ENCODE measurements around the gene CEMIP.

Gene CEMIP

DNA sequence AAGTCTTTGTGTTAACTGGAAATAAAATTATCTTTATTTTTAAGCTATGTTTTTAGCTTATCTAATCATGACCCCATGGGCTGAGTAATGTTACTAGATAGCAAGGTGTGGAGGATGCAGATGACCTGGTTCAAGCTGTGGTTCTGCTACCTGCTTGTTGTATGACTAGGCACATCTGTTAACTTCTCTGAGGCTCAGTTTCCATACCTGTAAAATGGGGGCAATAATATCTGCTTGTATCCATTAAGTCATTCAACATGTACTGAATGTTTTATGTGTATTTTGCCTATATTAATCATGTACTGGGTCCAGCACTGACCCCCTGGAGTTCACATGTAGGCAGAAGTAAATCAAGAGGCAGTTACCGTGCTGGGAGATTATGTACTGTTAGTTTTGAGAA, 51.5 kb downstream of the CEMIP start:
- peak overlapping the region; percentile 79 for H3K27ac ChIP-seq
- peaks cover 100% of the 10 kb centered on the region for H3K4me1 ChIP-seq
- no peaks in the 10 kb centered on the region for H4K20me1 ChIP-seq
- H3K4me2 ChIP-seq: peak overlapping the region; percentile 75
- H3K36me3 ChIP-seq: no peaks in the 10 kb centered on the region
- no peaks in the 10 kb centered on the region for H3K9me3 ChIP-seq
- H3K4me3 ChIP-seq: no peak overlapping the region
- no peaks in the 10 kb centered on the region for H3K27me3 ChIP-seq
- no peak for TF ChIP-seq Cebpa-rat (IDR thresholded peaks at IDR 0.05)
- H3K9ac ChIP-seq: no peak overlapping the region

DNA sequence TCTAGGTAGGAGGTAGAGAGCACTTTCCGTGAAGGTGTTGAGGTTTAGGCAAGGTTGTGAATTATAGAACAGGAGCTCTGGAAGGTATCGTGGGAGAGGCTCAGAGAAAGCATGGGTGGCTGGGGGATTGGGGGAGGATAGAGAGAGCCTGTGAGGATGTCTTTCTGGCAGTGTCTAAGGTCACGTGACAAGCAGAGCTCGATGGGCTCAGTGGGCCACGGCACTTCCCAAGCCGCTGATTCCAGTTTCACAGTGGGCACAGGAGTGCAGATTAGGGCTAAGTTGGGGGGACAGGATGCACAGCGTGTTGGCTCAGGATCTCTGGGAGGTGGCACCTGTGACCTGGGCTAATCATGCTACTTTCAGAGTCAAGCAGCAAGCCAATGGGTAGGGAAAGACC, 52.0 kb downstream of the CEMIP start:
- TF ChIP-seq Cebpa-rat (IDR thresholded peaks at IDR 0.05): no peak
- Histone ChIP-seq H3K4me1 (peaks cover 100% of the 10 kb centered on the region), H3K36me3 (no peaks in the 10 kb centered on the region), H4K20me1 (no peaks in the 10 kb centered on the region), H3K27ac (peak overlapping the region; percentile 79), H3K9ac (no peak overlapping the region), H3K9me3 (no peaks in the 10 kb centered on the region), H3K4me3 (no peak overlapping the region), H3K27me3 (no peaks in the 10 kb centered on the region), H3K4me2 (peak overlapping the region; percentile 75)

DNA sequence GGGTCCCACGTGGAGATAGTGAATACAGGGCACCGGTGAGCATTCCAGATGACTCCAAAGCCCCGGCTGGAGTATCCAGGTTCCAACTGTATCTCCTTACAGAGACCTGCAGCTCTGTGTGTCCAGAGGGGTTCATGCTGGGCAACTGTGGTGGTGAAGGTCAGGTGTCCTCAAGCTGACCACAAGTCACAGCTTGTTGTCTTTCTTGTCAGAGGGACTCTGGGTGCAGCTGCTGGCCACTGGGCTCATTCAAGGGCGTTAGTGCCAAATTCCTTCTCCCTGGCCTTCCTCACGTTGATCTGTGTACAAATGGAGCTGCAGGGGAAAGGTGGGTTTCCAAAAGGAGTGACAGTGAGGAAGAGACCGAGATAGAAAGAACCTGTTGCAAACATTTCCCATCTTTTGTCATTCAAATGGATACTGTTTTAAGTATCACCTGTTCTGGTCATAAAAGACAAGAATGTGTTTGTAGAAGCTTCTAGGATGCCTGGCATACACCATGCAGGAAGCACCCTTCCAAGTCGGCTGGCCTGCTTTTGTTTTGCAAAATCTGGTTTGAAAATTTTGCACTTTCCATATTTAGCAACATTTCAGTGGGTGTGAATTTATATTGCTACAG, 52.5 kb downstream of the CEMIP start:
- Histone ChIP-seq H3K4me1 (peaks cover 100% of the 10 kb centered on the region), H4K20me1 (no peaks in the 10 kb centered on the region), H3K27ac (peak overlapping the region; percentile 79), H3K4me3 (no peak overlapping the region), H3K27me3 (no peaks in the 10 kb centered on the region), H3K9me3 (no peaks in the 10 kb centered on the region), H3K36me3 (no peaks in the 10 kb centered on the region), H3K4me2 (peak overlapping the region; percentile 75), H3K9ac (no peak overlapping the region)
- TF ChIP-seq Cebpa-rat (IDR thresholded peaks at IDR 0.05): no peak

DNA sequence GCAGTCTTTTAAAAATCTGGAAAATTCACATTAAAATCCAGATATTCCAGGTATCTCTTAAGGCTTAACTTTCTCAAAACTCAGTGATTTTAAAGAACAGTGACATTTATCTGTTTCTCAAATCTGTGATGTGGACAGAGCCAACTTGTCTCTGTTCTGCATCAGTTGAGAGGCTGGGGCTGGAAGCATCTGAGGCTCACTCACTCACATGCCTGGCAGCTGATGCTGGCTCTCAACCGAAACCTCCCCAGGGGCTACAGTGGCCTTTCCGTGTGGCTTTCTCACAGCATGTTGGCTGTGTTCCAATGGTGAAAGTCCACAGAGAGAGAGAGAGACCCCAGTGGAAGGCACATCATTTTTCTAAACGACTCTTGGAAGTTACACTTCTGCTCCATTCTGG, 53.5 kb downstream of the CEMIP start:
- Histone ChIP-seq H3K27me3 (no peaks in the 10 kb centered on the region), H3K9ac (no peak overlapping the region), H3K4me2 (peak overlapping the region; percentile 75), H3K36me3 (no peaks in the 10 kb centered on the region), H4K20me1 (no peaks in the 10 kb centered on the region), H3K4me1 (peaks cover 100% of the 10 kb centered on the region), H3K9me3 (no peaks in the 10 kb centered on the region), H3K27ac (peak overlapping the region; percentile 79), H3K4me3 (no peak overlapping the region)
- no peak for TF ChIP-seq Cebpa-rat (IDR thresholded peaks at IDR 0.05)

DNA sequence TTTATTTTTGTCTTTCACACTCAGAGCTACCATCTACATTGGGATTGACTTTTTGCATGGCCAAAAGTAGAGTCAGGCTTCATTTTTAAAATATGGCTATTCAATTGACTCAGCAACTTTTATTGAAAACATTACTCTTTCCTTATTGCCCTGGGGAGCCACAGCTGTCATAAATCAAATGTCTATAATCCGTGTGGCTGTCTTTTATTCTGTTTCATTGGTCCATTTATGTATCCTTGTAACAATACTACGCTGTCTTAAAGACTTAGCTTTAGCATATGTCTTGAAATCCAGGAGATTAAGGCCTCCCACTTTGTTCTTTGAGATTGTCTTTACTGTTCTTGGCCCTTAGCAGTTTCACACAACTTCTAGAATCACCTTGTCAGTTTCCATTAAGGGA, 55.2 kb downstream of the CEMIP start:
- H4K20me1 ChIP-seq: no peaks in the 10 kb centered on the region
- peaks cover 99% of the 10 kb centered on the region for H3K4me1 ChIP-seq
- H3K9me3 ChIP-seq: no peaks in the 10 kb centered on the region
- no peaks in the 10 kb centered on the region for H3K36me3 ChIP-seq
- H3K4me3 ChIP-seq: no peak overlapping the region
- no peaks in the 10 kb centered on the region for H3K27me3 ChIP-seq
- TF ChIP-seq Cebpa-rat (IDR thresholded peaks at IDR 0.05): no peak
- H3K9ac ChIP-seq: no peak overlapping the region
- H3K4me2 ChIP-seq: peak overlapping the region; percentile 75
- 0 out of 2 replicates have a peak overlapping the region, but pooled peaks have one; percentile 79 for H3K27ac ChIP-seq

DNA sequence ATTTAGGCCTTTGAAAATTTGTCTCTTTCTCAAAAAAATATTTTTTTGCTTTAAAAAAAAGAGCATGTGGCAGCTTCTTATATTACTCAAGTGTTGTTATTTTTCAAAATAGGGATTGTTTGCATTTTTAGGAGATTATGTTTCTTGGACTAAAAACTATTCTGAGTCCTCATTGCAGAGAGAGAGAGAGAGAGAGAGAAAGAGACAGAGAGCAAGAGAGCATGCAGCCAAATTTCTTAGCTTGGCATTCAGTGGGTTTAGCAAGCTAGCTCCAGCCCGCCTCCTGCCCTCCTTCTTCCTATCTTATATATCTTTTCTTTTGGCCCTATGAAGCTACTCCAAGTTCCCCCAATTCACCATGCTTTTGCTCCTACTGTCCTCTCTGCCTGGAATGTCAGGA, 55.7 kb downstream of the CEMIP start:
- H3K4me3 ChIP-seq: no peak overlapping the region
- no peaks in the 10 kb centered on the region for H3K9me3 ChIP-seq
- peaks cover 99% of the 10 kb centered on the region for H3K4me1 ChIP-seq
- peak overlapping the region; percentile 75 for H3K4me2 ChIP-seq
- H3K27ac ChIP-seq: peak overlapping the region; percentile 79
- TF ChIP-seq Cebpa-rat (IDR thresholded peaks at IDR 0.05): no peak
- 0 out of 2 replicates have a peak overlapping the region, but pooled peaks have one; percentile 22 for H3K9ac ChIP-seq
- H3K27me3 ChIP-seq: no peaks in the 10 kb centered on the region
- H3K36me3 ChIP-seq: no peaks in the 10 kb centered on the region
- no peaks in the 10 kb centered on the region for H4K20me1 ChIP-seq

DNA sequence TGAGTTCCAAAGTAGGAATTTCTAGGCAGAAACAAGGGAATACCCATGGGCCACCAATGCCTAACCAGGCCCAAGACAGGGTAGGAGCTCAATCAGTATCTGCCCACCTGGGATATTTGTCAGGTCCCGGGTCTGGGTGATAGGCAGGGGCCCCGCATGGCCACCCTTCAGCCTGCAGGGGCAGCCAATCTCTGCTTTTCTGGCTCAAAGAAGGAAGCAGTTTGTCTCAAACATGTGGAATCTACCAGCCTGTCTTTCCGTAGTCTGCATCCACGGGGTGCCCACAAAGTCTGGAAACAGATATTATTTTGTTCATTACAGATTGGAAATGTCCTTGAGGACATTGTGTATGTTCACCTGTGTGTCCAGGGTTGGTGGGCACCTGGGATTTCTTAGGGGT, 56.2 kb downstream of the CEMIP start:
- Histone ChIP-seq H3K9me3 (no peaks in the 10 kb centered on the region), H3K27ac (peak overlapping the region; percentile 79), H4K20me1 (no peaks in the 10 kb centered on the region), H3K36me3 (no peaks in the 10 kb centered on the region), H3K27me3 (no peaks in the 10 kb centered on the region), H3K9ac (no peak overlapping the region), H3K4me2 (peak overlapping the region; percentile 75), H3K4me3 (no peak overlapping the region), H3K4me1 (peaks cover 99% of the 10 kb centered on the region)
- no peak for TF ChIP-seq Cebpa-rat (IDR thresholded peaks at IDR 0.05)

DNA sequence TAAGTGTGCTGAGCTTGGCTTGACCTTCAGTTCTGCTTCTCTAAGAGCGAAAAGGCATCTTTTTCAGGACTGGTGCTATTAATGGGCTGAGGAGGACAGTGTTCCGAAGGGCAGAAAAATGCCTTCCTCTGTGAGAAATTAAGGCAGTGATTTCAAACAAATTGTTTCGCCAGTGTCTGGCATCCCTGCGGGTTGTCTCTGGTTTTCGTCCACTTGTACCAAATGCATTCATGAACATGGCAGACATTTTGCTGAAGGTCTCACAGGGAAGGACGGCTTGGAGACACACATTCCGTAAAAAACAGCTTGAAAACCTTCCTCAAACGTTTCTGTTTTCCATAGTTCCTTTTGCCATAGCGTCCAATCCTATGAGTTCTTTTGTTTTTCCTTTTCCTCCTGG, 57.1 kb downstream of the CEMIP start:
- Histone ChIP-seq H3K27me3 (no peaks in the 10 kb centered on the region), H3K4me1 (peaks cover 99% of the 10 kb centered on the region), H3K9me3 (no peaks in the 10 kb centered on the region), H3K4me2 (peak overlapping the region; percentile 75), H3K36me3 (no peaks in the 10 kb centered on the region), H3K4me3 (no peak overlapping the region), H3K9ac (no peak overlapping the region), H4K20me1 (no peaks in the 10 kb centered on the region), H3K27ac (peak overlapping the region; percentile 79)
- no peak for TF ChIP-seq Cebpa-rat (IDR thresholded peaks at IDR 0.05)

DNA sequence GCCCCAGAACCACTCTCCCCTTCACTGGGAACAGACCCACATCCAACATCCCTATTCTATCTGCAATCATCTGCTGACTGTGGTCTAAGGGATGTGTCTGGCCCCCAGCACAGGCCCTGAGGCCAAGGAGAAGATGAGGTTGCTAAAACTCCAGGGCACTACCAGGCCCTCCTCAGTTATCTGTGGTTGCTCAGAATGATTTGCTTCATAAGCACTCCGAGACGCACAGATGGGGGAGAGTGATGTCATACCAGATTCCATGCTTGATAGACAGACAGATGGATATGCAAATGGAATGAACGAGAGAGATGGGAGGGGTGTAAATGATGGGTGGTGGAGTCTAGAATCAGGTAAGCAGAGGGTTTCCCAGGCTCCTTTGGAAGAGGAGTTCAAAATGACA, 57.8 kb downstream of the CEMIP start:
- no peaks in the 10 kb centered on the region for H4K20me1 ChIP-seq
- peak overlapping the region; percentile 75 for H3K4me2 ChIP-seq
- peaks cover 95% of the 10 kb centered on the region for H3K4me1 ChIP-seq
- H3K9ac ChIP-seq: no peak overlapping the region
- H3K27ac ChIP-seq: peak overlapping the region; percentile 79
- no peak overlapping the region for H3K4me3 ChIP-seq
- TF ChIP-seq Cebpa-rat (IDR thresholded peaks at IDR 0.05): no peak
- H3K27me3 ChIP-seq: no peaks in the 10 kb centered on the region
- no peaks in the 10 kb centered on the region for H3K9me3 ChIP-seq
- H3K36me3 ChIP-seq: no peaks in the 10 kb centered on the region

DNA sequence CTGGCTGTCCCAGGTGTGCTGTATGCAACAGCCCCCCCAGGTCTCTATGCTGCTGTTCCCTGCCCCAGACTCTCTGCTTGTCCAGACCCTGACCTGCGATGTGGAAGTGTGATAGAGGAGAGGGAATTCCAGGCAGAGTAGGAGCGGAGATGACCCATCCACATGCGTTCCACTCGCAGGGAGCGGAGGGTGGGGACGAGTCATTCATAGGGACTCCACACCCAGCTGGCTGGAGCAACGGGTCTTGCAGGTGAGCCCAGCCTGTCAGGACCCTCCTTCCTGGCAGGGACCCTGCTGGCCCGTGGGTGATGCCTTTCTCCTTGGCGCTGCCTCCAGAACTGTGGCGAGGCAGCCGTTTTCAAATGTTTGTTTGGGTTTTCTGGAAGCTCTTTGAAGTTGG, 58.8 kb downstream of the CEMIP start:
- H3K36me3 ChIP-seq: no peaks in the 10 kb centered on the region
- no peak overlapping the region; the same call in 1 of the 2 replicates for H3K27ac ChIP-seq
- H3K9me3 ChIP-seq: no peaks in the 10 kb centered on the region
- no peak overlapping the region for H3K9ac ChIP-seq
- peak overlapping the region; percentile 75; the same call in 1 of the 2 replicates for H3K4me2 ChIP-seq
- H3K27me3 ChIP-seq: no peaks in the 10 kb centered on the region
- H3K4me1 ChIP-seq: peaks cover 93% of the 10 kb centered on the region
- no peaks in the 10 kb centered on the region for H4K20me1 ChIP-seq
- TF ChIP-seq Cebpa-rat (IDR thresholded peaks at IDR 0.05): no peak
- H3K4me3 ChIP-seq: no peak overlapping the region
